AG04450 (cell line): ENCODE results near the gene FAF1. TPM values are rescaled to one million over a fixed set of nuclear protein-coding genes. Genes with fewer than 3 reads are reported as not detected.

Source experiments
- CTCF ChIA-PET: fragments of 300-600, 350-600 bp; formaldehyde crosslinking; extraction: SDS; loops from one replicate; lab custom pipeline; 2022; ENCODE audit warnings: antibody characterized with exemption, inconsistent platforms; lab: Charles Lee
- POLR2A ChIA-PET: fragments of 350-600 bp; formaldehyde crosslinking; extraction: SDS; loops from one replicate; lab custom pipeline; 2021; ENCODE audit warnings: antibody characterized with exemption, inconsistent platforms; lab: Yijun Ruan, JAX
- DNase-seq: peaks from one replicate; pipeline ENCODE4 v3.0.0-alpha.2; 2011; ENCODE audit warnings: low read depth, low spot score
- H3K27ac ChIP-seq: one replicate; pipeline ENCODE4 v1.5.1; 2012; ENCODE audit warnings: low read depth, low read length, control low read depth
- H3K27me3 ChIP-seq: one replicate; pipeline ENCODE4 v1.6.0; 2012; ENCODE audit warnings: low read length; ENCODE audit not compliant: control insufficient read depth, insufficient read depth
- H3K4me3 ChIP-seq: 2 replicates; pipeline ENCODE4 v1.5.1; 2011; ENCODE audit warnings: mild to moderate bottlenecking, low read depth, low read length, control low read depth
- H3K9me3 ChIP-seq: 2 replicates; pipeline ENCODE4 v1.5.1; 2012; ENCODE audit warnings: low read length; ENCODE audit not compliant: control insufficient read depth, insufficient read depth
- CTCF ChIP-seq: IDR thresholded peaks from 2 replicates; pipeline ENCODE4 v1.5.1; 2011; ENCODE audit warnings: low read depth, low read length, control low read depth, inconsistent platforms
- polyA plus RNA-seq: library from polyadenylated mRNA; depleted of rRNA; stranded (reverse); fragments of >200 nt; gene quantifications from 2 replicates; pipeline ENCODE4 v1.2.3, GENCODE V29; 2011

Gene FAF1
- polyA plus RNA-seq, 1 experiment: 37.9 TPM

DNA sequence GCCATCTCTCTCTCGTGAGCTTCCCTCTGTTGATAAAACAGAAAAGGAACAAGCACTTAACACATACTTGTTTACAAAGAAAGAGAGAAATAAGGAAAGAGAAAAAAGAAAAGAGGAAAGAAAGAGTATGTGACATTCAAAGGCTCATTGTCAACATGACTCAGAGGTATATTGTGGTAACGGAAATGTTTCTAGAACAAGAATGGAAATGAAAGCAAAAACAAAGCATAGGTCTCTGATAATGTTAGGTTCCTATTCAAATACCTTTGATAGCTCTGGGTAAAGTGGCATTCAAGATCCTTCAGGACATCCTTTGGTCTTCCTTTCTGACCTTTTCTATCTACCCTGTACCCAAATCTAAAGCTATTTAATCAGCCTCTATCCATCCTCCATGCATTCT is 469.4 kb downstream of the FAF1 start:
- Histone ChIP-seq H3K9me3 (no peaks in the 10 kb centered on the region), H3K4me3 (no peak overlapping the region), H3K27ac (no peak overlapping the region), H3K27me3 (no peaks in the 10 kb centered on the region)
- ChIA-PET POLR2A (no interaction called here), CTCF (interaction anchor here (1.5 kb wide), 1 partner anchor 32 kb away, joined by 3 read pairs; no protein-coding TSS in a partner anchor)
- no peak for DNase-seq
- no peak for TF ChIP-seq CTCF

DNA sequence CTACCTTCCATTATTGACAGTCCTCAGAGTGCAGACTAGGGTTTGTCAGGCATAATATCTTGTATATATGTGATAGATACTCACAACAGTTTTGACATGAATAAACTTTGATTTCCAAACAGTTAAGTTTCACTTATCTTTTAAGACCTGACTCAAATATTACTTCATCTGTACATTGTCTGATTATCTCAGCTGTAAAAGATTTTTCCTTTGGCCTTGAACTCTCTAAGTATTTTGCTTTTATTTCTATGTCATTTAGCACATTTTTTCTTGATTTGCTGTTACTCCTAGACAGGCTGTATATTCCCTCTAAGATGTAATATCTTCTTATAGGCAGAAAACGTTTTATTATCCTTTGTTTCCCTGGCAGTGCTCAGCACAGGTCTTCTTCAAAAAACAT is 471.2 kb downstream of the FAF1 start:
- ChIA-PET CTCF (interaction anchor here (0.6 to 1.5 kb wide), 2 partner anchors 31 to 179 kb away, joined by 3 read pairs; no protein-coding TSS in a partner anchor), POLR2A (no interaction called here)
- no peak overlapping the region for H3K4me3 ChIP-seq
- H3K27ac ChIP-seq: no peak overlapping the region
- DNase-seq: no peak
- no peaks in the 10 kb centered on the region for H3K27me3 ChIP-seq
- TF ChIP-seq CTCF: no peak
- no peaks in the 10 kb centered on the region for H3K9me3 ChIP-seq

DNA sequence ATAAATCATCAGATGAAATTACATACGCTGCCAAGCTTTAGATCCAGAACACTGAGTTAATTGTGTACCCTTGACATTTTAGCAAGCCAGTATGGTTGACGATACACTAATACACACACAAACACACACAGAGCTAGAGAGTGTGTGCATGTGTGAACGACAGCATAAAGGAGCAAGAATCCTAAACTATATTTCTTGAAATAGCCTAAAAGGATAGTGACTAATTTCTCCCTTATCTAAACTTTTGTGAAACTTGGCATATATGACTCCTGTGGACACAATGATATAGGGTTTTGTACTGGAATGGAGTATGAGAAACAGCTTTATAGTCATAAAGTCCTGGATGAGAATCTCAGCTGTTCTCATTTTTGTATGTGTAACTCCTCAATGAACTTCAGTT is 471.7 kb downstream of the FAF1 start:
- H3K4me3 ChIP-seq: no peak overlapping the region
- no peak for DNase-seq
- H3K9me3 ChIP-seq: no peaks in the 10 kb centered on the region
- no peaks in the 10 kb centered on the region for H3K27me3 ChIP-seq
- ChIA-PET POLR2A (no interaction called here), CTCF (no interaction called here)
- no peak overlapping the region for H3K27ac ChIP-seq
- TF ChIP-seq CTCF: no peak

DNA sequence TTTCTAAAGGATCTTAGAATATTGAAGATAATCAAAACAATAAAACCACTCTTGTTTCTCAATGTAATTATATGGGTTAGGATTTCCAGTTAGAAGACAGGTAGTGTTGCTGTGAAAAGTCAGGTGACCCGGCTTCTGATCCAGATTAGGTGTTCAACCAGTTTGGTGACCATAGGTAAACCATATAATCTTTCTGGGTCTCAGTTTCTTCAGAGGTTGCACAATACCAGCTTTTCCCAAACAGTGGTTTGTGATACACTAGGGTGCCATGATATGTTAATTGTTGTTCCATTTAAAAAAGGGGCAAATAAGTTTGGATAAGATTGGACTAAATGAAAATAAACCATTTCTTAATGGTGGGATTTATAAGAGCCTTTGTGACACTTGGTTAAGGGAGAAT is 472.3 kb downstream of the FAF1 start:
- H3K4me3 ChIP-seq: no peak overlapping the region
- no peak overlapping the region for H3K27ac ChIP-seq
- no peaks in the 10 kb centered on the region for H3K27me3 ChIP-seq
- H3K9me3 ChIP-seq: no peaks in the 10 kb centered on the region
- POLR2A ChIA-PET: no interaction called here
- DNase-seq: no peak
- TF ChIP-seq CTCF: no peak
- CTCF ChIA-PET: no interaction called here

GRCh38 chr1:50481142-50481736 is 478.8 kb downstream of the FAF1 start:
- no peak overlapping the region for H3K4me3 ChIP-seq
- POLR2A ChIA-PET: no interaction called here
- DNase-seq: no peak
- CTCF ChIA-PET: no interaction called here
- H3K9me3 ChIP-seq: no peaks in the 10 kb centered on the region
- TF ChIP-seq CTCF: no peak
- H3K27ac ChIP-seq: no peak overlapping the region
- H3K27me3 ChIP-seq: no peaks in the 10 kb centered on the region
